NT2/D1 (cell line): Measurements from ENCODE around the gene SOX6.

Experiments
- YY1 ChIP-seq: IDR thresholded peaks from 2 replicates; pipeline ENCODE4 v1.6.1; 2011; ENCODE audit not compliant: insufficient read length, insufficient read depth
- ZNF274 ChIP-seq: IDR thresholded peaks from 2 replicates; pipeline ENCODE4 v1.6.1; 2011; ENCODE audit warnings: mild to moderate bottlenecking, low read depth, low read length

- no peak for TF ChIP-seq ZNF274
- no peak for TF ChIP-seq YY1
Measured at GRCh38 chr11:16126362-16126761, 230.0 kb downstream of the SOX6 start.
